NCI-H128 (cell line): ENCODE data around the gene SLAMF8.

ENCODE experiments used
- DNase-seq: peaks from one replicate; lab custom pipeline; 2025; ENCODE audit not compliant: unreplicated experiment; lab: John Stamatoyannopoulos, UW

Gene SLAMF8

GRCh38 chr1:159817276-159818041, 9.2 kb upstream of the SLAMF8 start:
- no peak for DNase-seq

- no peak for DNase-seq
These were observed 5.4 kb upstream of the SLAMF8 start for GRCh38 chr1:159821171-159821867.

- no peak for DNase-seq
These were observed 3.3 kb upstream of the SLAMF8 start for GRCh38 chr1:159823406-159823805.

DNA sequence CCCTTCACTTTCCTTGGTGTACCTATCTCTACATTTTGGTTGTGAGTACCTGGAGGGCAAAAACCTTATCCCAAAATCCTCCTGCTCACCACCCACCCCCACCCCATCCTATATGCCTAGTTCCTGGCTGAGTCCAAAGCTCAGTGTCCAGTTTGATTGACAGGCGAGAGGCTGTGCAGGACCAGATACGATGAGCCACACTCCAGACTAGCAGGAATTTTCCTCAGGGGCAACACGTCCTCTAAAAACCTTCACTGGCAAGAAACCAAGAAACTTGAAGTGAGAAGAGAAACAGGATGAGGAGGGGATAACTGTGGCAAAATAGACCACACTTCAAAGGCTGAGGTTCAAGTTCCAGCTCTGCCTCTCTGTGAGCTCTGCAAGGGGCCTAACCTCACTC, 1.1 kb upstream of the SLAMF8 start:
- DNase-seq, result no peak

GRCh38 chr1:159827102-159827490, 423 bp downstream of the SLAMF8 start:
- no peak for DNase-seq

DNA sequence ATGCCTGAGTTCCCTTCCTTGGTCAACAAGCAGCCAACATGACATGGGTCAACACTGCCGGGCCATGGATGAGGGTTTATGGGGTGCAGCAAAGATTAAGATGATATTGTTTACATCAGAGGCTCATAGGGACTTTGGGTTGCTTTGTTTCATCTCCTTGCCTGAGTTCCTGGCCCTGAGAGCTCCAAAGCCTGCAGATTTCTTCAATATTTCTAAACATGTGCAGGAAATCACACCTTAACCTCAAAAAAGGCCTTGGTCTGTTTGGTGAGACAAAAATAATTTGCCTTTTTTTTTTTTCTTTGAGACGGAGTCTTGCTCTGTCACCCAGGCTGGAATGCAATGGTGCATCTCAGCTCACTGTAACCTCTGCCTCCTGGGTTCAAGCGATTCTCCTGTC, 876 bp downstream of the SLAMF8 start:
- DNase-seq, result no peak

DNA sequence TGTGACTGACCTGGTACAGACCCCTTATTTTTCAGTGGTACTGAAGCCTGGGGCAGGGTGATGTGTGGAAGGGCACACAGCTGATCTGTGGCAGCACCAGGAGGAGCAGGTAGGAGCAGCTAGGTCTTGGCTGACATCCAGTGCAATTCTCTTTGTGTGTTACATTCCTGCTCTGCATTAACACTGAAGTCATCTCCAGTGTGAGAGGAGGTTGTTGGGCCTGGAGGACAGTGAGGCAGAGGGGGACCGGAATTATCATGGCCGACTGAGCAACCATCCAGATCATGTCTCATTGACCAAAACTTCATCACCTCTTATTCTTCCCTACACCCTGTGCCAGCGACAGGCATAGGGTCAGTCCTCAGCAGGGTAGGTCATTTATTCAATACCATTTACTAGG, 1.5 kb downstream of the SLAMF8 start:
- no peak for DNase-seq

DNA sequence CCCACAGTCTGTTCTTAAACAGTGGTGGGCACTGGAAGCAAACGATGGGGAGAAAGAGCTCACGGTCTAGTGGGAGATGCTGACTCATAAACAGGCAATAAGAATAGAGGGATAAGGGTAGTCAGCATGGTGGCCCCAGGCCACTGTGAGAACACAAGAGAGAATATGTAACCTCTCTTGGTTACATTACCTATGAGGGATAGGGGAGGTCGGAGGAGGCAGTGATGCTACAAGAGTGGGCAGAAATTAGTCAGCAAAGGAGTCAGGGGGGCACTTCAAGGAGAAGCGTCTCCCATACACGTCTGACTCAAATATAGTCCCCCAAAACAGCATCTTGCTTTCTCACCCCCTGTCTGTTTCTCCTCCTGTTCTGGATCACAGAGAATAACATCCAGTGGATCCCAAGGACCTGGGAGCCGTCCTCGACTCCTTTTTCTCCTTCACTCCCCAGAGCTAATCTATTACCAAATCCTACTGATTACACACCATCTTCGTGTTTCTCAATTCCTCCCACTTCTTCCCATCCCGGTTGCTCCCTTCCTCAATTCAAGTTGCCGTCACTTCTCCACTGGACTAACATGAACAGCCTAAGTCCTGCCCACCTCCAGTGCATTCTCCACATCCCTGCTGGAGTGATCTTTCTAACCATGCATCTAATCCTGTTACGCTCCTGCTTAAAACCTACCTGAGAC, 2.1 kb downstream of the SLAMF8 start:
- DNase-seq, result no peak

DNA sequence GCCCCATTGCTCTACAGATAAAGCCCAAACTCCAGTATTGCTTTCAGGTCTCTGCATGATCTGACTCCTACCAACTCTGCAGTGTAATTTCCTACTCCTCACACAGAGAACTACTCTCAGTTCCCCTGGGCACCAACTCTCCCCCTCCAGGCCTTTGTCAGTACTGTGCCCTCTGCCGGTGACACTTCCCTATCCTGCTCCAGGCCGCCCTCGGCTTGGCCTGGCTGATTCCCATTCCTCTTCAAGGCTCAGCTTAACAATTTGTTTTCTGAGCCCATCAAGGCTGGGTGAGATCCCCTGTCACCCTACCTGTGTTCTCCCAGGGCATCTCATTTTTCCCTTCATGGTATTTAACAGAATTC, 2.6 kb downstream of the SLAMF8 start:
- DNase-seq, result no peak

DNA sequence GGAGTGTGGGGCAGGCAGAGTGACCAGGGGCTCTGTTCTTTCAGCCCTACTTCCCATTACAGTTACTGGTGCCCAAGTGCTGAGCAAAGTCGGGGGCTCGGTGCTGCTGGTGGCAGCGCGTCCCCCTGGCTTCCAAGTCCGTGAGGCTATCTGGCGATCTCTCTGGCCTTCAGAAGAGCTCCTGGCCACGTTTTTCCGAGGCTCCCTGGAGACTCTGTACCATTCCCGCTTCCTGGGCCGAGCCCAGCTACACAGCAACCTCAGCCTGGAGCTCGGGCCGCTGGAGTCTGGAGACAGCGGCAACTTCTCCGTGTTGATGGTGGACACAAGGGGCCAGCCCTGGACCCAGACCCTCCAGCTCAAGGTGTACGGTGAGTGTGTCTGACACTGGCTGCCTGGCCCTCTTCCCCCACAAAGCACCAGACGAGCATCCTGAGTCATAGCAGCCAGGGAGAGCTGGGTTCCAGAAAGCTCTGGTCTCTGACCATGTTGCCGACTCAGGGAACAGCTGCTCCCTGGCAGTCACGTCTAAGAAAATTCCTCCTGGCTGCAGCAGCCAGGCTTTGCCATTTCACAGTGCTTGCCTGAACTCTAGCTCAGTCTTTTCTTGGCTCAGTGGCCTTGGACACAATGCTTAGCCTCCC, 3.3 kb downstream of the SLAMF8 start:
- no peak for DNase-seq

GRCh38 chr1:159830722-159831121, 4.0 kb downstream of the SLAMF8 start:
- no peak for DNase-seq

DNA sequence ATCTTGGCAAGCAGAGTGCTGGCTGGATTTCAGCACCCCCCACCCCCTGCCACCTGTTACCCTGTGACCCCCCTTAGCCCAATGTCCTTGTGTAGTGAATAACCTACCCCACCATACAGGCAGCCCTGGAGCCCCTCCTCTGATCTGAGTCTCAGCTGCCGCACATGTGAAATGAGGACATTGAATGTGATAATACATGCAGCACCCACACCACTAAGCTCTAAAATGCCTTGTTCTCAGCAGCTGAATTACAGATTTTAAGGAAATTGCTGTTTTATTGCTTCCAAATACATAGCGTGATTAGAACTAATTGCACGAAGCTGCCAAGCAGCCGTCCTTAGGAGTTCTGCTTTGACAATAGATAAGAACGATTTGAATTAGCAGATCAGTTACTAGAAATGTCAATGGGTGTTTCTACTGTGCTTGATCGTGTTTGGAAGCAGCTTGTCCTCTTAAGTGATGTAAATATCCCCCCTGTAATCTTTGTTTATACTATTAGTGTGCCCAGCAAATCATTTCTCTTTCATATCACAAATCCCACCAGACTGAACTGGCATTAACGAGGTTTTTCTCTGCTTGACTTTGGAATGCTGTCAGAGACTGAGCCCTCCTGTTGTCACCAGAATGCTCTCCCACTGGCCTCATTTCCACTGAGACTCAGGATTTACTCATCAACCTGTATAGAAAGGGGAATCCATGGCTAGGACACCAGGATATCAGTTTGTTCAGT, 4.9 kb downstream of the SLAMF8 start:
- DNase-seq, result no peak

DNA sequence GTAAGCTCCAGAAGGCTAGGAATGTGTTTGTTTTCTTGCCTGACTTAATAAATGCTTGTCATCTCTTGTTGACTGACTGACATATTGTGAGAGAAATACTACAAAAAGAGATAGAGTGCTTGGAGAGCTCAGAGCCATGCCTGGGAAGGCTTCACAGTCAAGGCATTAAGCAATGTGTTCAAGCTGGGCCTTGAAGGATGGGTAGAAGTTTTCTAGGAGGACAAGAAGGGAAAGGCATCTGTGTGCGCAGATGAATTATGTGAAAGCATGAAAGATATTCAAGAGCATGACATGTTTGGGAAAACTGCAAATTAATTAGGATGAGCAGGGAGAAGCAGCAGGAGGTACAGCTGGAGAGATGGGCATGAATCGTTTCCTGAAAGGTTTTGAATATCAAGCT, 5.6 kb downstream of the SLAMF8 start:
- DNase-seq, result no peak

DNA sequence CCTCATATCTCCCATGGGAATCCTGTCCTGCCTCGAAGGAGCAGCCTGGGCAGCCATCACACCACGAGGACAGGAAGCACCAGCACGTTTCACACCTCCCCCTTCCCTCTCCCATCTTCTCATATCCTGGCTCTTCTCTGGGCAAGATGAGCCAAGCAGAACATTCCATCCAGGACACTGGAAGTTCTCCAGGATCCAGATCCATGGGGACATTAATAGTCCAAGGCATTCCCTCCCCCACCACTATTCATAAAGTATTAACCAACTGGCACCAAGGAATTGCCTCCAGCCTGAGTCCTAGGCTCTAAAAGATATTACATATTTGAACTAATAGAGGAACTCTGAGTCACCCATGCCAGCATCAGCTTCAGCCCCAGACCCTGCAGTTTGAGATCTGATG, 8.7 kb downstream of the SLAMF8 start:
- no peak for DNase-seq

DNA sequence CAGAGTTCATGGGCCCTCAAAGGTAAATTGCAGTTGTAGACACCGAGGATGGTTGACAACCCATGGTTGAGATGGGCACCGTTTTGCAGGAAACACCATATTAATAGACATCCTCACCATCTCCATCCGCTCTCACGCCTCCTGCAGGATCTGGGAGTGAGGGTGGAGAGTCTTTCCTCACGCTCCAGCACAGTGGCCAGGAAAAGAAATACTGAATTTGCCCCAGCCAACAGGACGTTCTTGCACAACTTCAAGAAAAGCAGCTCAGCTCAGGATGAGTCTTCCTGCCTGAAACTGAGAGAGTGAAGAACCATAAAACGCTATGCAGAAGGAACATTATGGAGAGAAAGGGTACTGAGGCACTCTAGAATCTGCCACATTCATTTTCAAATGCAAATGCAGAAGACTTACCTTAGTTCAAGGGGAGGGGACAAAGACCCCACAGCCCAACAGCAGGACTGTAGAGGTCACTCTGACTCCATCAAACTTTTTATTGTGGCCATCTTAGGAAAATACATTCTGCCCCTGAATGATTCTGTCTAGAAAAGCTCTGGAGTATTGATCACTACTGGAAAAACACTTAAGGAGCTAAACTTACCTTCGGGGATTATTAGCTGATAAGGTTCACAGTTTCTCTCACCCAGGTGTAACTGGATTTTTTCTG, 9.3 kb downstream of the SLAMF8 start:
- no peak for DNase-seq

- no peak for DNase-seq
These were observed 12.0 kb downstream of the SLAMF8 start for GRCh38 chr1:159838715-159839114.

- no peak for DNase-seq
These were observed 12.6 kb downstream of the SLAMF8 start for GRCh38 chr1:159839116-159839849.

DNA sequence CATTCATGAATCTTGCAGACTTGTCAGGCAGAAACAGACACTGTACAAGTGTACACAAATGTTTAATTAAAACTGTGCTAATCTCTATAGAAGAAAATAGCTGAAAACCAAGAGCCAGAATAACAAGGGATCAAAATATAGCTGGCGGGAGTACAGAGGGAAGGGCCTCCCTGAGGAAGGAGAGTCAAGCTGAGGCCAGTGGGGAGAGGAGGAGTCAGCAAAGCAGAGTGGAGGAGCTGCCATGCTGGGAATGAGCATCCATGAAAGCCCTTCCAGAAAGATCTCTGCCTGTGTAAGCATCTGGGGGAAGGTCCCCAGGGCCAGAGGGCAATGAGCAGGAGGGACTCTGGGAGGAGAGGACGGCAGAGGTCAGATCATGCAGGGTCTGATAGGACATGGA, 15.1 kb downstream of the SLAMF8 start:
- no peak for DNase-seq

- no peak for DNase-seq
These were observed 16.8 kb downstream of the SLAMF8 start for GRCh38 chr1:159843459-159843858.
